SK-N-SH (cell line): ENCODE measurements around the gene TTC7B.

ENCODE experiments used
- CTCF ChIP-seq: fragments of 200-600 bp; sonication (generic); IDR thresholded peaks from 2 replicates; pipeline ENCODE4 v1.6.1; 2017; ENCODE audit warnings: antibody characterized with exemption, mild to moderate bottlenecking, moderate library complexity
- EP300 ChIP-seq, 2 experiments: IDR thresholded peaks; 2 replicates each; pipeline versions ENCODE4 v1.4.0 to v1.6.1; 2012; ENCODE audit warnings: borderline replicate concordance in 1 of 2, low read depth in 1 of 2, low read length in 1 of 2
- FOXJ3 ChIP-seq: sonication (generic); formaldehyde crosslinking; IDR thresholded peaks from 2 replicates; pipeline ENCODE4 v1.5.1; 2020; ENCODE audit warnings: mild to moderate bottlenecking, missing genetic modification reagents
- GABPA ChIP-seq: IDR thresholded peaks from 2 replicates; pipeline ENCODE4 v1.4.0; 2012; ENCODE audit warnings: low read depth, mild to moderate bottlenecking
- GATA2 ChIP-seq: sonication (generic); formaldehyde crosslinking; IDR thresholded peaks from 2 replicates; pipeline ENCODE4 v1.5.0; 2020; ENCODE audit warnings: mild to moderate bottlenecking, missing genetic modification reagents
- MXI1 ChIP-seq: IDR thresholded peaks from 2 replicates; pipeline ENCODE4 v1.6.1; 2012; ENCODE audit warnings: mild to moderate bottlenecking, low read depth, low read length, improper control_type of control experiment
- NRF1 ChIP-seq: IDR thresholded peaks from 2 replicates; pipeline ENCODE4 v1.6.1; 2012; ENCODE audit warnings: low read depth, mild to moderate bottlenecking, low read length
- POLR2AphosphoS5 ChIP-seq: IDR thresholded peaks from 2 replicates; pipeline ENCODE4 v1.6.1; 2012; ENCODE audit warnings: low read depth, low read length
- REST ChIP-seq: IDR thresholded peaks from 2 replicates; pipeline ENCODE4 v1.6.1; 2012; ENCODE audit warnings: mild to moderate bottlenecking, low read depth, low read length, moderate library complexity
- RFX5 ChIP-seq: IDR thresholded peaks from 2 replicates; pipeline ENCODE4 v1.6.1; 2012; ENCODE audit warnings: mild to moderate bottlenecking, improper control_type of control experiment, low read length
- SIN3A ChIP-seq: IDR thresholded peaks from 2 replicates; pipeline ENCODE4 v1.6.1; 2012; ENCODE audit warnings: low read depth, mild to moderate bottlenecking, low read length, moderate library complexity, borderline replicate concordance
- ZBTB33 ChIP-seq: IDR thresholded peaks from 2 replicates; pipeline ENCODE4 v1.4.0; 2012; ENCODE audit warnings: low read depth, borderline replicate concordance

- TF ChIP-seq RFX5 (no peak), REST (no peak), POLR2AphosphoS5 (no peak), EP300 (IDR thresholded peaks at IDR 0.05; ENCODE audit: borderline replicate concordance in 1 of 2, low read depth in 1 of 2, low read length in 1 of 2) (no peak), CTCF (no peak), MXI1 (no peak), GABPA (no peak), ZBTB33 (no peak), FOXJ3 (CRISPR knock-in tag) (no peak), SIN3A (no peak), NRF1 (no peak), GATA2 (CRISPR knock-in tag) (no peak)
Observed at GRCh38 chr14:90579816-90580215, 236.4 kb downstream of the TTC7B start.
